Measurements from ENCODE around the gene SLC22A15.
"Not testable (repeated sequence)": the region's sequence is repeated elsewhere in the genome, so short reads cannot be mapped to it uniquely, and the experiment has no call there.

The SLC22A15 gene

DNA sequence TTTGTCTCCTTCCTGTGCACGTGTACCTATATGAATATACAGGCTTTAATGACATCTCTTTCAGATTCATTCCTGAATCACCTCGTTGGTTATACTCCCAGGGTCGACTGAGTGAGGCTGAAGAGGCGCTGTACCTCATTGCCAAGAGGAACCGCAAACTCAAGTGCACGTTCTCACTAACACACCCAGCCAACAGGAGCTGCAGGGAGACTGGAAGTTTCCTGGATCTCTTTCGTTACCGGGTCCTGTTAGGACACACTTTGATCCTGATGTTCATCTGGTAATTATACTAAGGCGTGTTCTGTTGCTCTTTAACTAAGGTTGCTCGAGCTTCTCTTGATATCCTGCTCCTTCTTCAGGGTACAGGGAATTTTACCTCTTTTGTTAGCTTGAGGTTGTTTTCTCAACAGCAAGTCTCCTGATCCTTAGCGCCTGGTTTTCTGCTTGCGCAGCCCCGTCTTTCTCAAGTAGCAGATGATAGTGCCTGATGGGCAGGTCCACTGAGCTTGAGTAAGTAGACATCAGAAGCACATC, 55.1 kb downstream of the SLC22A15 start:
- no peak for DNase-seq (ENCODE audit: low spot score)

DNA sequence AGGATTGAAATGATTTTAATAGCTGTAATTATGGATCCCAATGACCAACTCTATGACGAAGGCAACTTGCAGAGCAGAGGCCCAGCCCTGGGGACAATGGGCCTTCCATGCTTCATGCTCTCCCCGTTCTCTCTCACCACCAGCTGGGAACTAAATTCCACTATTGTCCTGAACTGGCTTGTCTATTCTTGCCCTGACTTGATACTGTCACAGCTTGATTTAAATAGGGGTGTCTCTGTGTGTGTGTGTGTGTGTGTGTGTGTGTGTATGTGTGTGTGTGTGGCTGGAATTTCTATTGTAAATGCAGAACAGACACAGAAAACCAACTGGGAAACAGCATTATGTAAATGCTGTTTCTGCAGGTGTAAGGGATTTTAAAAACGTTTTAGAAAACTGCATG, 57.0 kb downstream of the SLC22A15 start:
- DNase-seq (ENCODE audit: low spot score): no peak

DNA sequence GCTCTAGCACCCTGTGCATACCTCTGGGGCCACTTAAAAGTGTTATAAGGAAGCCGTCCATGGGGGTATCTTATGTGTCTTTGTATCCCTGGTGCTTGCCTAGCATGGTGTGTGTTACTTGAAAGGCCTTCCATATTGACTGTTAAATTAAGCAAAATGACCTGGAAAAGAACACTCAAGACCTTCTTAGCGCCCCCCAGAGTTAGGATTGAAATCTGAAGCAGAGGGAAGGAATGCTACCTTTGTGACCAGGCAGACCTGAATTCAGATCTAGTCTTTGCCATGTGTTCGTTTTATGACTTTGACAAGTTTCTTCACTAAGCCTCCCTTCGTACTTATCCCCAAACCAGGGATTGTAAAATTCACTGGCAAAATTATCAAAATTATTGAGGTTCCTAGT, 59.9 kb downstream of the SLC22A15 start:
- no peak for DNase-seq (ENCODE audit: low spot score)

DNA sequence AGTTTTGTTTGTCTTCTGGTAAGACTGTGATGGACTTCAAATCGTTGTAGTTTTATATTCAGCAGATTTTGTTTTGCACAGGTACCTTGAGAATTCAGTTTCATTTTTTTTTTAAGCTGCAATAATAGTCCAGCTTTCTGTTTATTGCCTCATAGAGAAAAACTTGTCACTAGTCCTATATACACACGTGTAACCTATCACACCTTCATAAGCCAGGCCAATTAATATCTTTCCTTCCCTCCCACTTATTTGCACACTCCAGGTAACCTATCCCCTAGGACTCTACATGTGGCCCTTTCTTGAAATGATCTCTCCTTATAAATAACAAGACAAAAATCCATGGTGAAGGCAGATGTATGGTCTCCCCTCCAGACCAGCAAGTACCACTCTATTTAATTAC, 62.4 kb downstream of the SLC22A15 start:
- DNase-seq (ENCODE audit: low spot score): no peak

DNA sequence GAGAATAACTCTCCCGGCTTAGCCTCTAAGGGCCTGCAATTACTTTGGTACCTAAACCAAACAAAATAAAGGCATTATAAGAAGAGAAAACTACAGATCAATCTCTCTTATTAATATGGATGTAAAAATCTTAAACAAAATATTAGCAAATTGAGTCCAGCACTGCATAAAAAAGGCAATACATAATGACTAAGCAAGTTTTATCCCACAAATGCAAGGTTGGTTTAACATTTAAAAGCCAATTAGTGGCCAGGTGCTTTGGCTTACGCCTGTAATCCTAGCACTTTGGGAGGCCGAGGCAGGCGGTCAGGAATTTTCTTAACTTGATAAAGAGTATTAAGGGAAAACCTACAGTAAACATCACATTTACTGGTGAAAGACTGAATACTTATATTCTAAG, 67.8 kb downstream of the SLC22A15 start:
- no peak for DNase-seq (ENCODE audit: low spot score)

DNA sequence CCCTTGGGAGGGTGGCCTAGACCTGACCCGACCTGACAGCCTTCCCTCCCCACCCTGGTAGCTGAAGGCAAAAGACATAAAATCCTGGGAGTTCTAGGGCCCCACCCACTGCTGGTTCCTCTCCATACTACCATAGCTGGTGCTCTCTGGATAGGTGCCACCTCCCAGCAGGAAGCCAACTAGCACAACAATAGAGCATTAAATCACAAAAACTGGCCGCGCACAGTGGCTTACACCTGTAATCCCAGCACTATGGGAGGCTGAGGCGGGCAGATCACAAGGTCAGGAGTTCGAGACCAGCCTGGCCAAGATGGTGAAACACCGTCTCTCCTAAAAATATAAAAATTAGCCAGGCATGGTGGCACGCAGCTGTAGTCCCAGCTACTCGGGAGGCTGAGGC, 70.6 kb downstream of the SLC22A15 start:
- not testable (repeated sequence) for DNase-seq (ENCODE audit: low spot score)

DNA sequence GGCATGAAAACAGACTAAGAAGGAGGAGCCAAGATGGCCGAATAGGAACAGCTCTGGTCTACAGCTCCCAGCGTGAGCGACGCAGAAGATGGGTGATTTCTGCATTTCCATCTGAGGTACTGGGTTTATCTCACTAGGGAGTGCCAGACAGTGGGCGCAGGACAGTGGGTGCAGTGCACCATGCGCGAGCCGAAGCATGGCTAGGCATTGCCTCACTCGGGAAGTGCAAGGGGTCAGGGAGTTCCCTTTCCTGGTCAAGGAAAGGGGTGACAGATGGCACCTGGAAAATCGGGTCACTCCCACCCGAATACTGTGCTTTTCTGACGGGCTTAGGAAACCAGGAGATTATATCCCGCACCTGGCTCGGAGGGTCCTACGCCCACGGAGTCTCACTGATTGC, 75.6 kb downstream of the SLC22A15 start:
- DNase-seq (ENCODE audit: low spot score): not testable (repeated sequence)

DNA sequence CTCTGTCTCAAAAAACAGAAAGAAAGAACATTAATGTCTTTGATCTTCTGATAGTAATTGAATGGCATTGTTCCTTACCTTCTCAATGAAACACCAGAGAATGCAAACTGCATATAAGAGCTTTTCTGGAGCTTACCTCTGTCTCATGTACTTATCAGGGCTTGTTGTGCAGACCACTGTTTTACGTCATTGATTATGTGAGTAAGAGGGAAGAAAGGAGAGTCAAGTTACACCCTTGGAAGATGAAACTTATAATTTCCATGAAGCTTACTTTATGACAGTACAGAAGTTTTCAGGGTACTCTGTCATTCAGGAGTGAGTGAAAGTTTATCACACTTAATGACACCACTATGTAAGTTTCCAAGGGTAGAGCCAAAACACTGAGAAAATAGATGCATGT, 85.9 kb downstream of the SLC22A15 start:
- DNase-seq (ENCODE audit: low spot score): no peak

DNA sequence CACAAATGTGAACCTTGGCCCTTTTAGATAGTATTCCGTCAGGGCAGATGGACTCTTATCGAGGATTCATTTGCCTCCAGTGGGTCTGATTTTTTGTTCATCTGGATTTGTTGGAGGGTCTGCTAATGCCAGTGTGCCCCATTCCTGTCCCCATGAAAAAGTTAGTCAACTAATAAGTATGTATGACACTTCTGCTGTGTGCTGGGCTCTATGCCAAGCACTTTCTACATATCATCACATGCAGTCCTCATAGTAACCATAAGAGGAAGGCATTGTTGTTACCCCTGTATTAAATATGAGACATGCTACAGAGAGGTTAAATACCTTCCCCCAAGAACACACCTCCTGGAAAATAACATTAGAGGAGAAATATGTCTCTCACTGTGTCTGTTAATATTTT, 88.3 kb downstream of the SLC22A15 start:
- no peak for DNase-seq (ENCODE audit: low spot score)

DNA sequence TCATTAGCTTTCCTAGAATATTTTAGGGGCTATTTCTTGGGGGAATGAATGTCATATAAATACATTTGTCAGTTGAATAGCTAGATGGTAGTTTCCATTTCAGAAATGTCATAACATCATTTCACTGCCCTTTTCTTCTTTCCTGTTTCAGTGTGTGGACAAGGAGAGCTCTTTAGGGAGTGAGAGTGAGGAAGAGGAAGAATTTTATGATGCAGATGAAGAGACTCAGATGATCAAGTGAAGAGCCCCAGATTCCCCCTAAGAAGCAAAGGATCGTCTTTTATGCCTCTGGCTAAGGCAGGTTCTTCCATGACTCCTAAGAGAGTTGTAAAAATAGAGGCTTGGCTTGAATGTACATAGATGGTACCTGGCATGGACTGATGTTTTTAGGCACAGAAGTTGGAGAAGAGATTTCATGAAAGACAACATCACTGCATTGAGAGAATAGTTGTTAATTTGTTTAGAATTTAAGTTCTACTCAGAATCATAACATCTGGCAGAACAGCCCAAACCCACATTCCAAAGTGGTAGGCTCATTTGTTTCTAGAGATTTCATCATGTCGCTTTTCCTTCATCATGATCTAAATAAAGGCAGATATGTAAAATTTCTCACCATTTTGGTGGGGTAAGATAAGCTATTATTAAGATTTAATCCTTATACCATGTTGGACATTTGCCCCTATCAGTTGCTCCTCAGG, 90.7 kb downstream of the SLC22A15 start:
- no peak for DNase-seq (ENCODE audit: low spot score)

DNA sequence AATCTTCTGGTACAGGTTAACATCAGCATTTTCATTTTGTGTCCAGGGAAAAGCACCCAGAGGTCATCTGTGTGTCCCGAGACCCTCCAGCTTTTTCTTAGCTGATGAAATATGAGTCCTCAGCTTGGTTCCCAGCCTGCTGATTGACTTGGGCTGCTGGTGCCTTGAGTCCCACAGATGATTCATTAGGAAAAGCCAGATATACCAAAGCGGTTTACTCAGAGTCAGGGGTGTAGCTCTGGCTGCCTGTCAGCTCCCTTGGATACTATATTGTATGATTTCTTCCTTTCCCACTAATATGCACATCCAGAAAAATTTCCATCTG, 91.2 kb downstream of the SLC22A15 start:
- DNase-seq (ENCODE audit: low spot score): no peak

DNA sequence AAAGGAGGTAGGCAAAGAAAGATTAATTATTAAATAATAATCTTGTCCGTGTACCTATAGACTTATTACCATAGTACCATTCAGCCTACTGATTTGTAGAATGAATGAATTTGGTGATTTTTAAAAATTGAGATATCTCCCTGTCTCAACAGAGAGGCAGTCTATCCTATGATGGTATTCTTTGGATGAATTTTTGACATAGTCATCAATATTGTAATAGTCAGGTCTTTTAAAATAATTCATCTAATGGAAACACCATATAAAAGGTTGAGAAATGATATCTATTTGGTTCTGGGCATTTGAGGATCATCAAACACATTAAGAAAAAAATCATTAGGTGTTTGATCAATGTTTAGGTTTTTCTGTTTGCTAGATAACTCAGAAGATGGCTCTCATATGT, 99.3 kb downstream of the SLC22A15 start:
- no peak for DNase-seq (ENCODE audit: low spot score)

DNA sequence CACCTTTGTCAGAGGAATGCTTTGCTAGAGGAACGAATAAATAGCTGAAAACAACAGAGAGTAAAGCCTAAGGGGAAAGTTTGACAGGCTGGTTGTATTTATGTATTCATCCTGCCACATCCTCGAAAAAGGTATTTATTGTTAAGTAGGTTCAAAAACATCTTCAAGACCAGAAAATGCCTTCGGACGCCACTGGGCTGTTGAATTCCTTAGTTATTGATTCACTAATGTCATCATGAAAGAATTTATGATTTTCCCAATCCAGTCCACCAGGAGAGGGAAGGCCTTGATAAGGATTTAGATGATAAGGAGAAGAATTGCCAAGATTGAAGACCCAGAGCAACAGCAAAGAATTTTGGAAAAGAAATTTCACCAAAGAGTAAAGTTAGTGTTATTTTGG, 99.7 kb downstream of the SLC22A15 start:
- no peak for DNase-seq (ENCODE audit: low spot score)

DNA sequence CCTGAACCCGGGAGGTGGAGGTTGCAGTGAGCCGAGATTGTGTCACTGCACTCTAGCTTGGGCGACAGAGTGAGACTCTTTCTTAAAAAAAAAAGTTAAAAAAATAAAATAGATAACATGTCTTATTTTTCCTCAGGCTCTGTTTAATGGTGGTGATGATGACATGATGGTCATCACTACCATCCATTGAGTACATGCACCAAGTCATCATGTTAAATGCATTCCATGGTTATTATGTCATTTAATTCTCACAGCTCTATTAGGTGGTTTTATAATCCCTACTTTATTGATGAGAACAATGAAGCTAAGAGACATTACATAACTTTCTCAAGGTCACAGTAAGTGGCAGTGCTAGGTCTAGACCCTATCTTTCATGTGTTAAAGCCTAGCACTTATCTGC, 100.5 kb downstream of the SLC22A15 start:
- DNase-seq (ENCODE audit: low spot score): no peak

DNA sequence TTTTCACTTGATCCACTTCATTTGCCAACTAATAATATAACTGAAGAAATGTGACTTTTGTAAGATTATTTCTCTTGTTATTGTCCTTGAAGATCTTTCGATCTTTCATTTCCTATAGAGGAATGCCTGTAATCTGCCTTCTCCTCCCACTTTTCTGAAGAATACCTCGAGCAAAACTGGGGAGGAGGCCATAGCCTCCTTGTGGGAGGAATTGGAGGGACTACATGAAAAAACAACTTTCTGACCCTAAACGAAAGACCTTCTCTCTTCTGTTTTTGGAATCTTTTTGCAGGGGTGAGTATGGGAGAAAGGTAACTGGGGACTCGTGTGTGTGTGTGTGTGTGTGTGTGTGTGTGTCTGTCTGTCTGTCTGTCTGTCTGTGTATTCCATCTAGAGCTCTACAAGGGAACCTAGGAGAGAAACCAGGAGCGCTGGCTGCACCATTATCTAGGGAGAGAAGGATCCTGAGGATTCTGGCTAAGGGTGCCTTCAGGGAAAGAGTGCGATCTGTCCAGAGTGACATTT, 102.4 kb downstream of the SLC22A15 start:
- no peak for DNase-seq (ENCODE audit: low spot score)

DNA sequence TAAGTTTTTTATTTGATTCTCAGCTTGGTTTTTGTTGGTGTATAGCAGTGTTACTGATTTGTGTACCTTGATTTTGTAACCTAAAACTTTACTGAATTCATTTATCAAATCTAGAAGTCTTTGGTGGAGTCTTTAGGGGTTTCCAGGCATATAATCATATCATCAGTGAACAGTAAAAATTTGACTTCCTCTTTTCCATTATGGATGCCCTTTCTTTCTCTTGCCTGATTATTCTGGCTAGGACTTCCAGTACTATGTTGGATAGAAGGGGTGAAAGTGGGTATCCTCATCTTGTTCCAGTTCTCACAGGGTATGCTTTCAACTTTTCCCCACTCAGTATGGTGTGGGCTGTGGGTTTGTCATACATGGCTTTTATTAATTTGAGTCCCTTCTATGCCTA, 111.3 kb downstream of the SLC22A15 start:
- no peak for DNase-seq (ENCODE audit: low spot score)

DNA sequence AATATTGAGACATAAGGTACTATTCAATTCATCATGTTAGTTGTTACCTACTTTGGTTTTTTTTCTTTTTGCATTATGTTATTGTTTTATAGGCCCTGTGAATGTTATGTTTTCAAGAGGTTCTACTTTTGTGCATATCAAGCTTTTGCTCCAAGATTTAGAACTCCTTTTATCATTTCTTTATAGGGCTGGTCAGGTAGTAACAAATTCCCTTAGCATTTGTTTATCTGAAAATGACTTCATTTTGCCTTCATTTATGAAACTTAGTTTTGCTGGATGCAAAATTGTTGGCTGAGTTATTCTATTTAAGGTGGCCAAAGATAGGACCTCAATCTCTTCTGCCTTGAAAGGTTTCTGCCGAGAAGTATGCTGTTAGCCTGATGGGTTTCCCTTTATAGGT, 113.6 kb downstream of the SLC22A15 start:
- DNase-seq (ENCODE audit: low spot score): no peak

DNA sequence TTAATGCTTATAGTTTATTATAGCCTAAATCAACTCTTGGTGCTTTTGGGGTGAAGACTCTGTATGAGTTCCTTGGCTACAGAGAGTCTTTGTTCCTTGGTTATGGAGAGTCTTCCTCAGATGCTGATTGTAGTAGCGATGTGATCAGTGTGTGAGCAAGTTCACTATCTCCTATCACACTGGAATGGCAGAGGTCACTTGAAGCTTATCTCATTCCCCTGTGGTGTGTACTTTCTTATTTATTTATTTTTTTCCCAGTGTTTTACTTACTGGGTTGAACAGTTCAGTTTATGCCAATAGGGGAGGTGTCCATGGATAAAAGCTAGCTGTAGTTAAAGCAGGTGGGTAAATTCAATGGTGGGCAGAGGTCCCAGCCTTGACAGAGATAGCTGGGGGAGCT, 114.8 kb downstream of the SLC22A15 start:
- no peak for DNase-seq (ENCODE audit: low spot score)

DNA sequence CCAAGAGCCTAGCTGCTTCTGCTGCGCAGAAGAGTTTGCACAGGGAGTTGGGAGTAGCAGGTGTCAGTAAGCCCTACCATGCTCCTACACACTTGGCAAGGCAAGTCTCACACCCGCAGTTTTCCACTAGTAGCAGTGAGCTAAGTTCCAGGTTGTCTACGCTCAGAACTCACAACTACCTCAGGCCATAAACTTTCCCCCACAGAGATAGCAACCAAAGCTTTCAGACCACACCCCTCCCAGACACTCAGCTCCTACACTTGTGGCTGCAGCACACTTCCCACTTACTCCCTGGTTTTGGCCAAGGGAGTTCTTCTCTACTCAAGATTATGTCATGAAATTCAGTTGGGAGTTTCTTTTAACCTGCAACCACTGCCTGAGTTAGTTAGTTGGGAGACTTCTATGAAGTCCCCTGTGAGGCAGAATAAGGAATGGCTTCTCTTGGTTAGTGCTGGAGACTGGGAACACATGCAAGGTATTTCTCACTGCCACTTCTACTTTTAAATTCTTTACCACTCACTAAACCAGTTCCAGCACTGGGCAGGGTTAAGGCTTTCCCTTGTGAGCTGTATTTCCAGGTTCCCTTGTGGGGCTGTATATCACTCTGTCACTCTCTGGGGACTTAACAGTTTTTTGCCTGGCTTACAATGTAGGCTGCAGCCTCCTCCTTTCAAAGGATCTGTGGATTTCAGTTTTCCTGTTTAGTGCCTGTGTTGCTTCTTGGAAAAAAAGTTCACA, 116.6 kb downstream of the SLC22A15 start:
- DNase-seq (ENCODE audit: low spot score): no peak

DNA sequence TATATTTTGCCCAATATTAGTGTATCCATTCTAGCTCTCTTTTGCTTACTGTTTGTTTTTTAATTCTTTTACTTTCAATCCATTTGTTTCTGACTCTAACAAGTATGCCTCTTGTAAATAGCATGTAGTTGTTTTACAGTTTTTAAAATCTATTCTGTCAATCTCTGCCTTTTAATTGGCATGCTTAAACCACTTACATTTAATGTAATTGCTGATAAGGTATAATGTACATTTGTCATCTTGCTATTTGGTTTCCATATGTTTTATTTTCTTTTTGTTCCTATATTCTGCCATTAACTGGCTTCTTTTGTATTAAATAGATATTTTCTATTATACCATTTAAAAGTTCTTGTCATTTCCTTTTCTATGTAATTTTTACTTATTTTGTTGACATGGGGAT, 118.7 kb downstream of the SLC22A15 start:
- no peak for DNase-seq (ENCODE audit: low spot score)

DNA sequence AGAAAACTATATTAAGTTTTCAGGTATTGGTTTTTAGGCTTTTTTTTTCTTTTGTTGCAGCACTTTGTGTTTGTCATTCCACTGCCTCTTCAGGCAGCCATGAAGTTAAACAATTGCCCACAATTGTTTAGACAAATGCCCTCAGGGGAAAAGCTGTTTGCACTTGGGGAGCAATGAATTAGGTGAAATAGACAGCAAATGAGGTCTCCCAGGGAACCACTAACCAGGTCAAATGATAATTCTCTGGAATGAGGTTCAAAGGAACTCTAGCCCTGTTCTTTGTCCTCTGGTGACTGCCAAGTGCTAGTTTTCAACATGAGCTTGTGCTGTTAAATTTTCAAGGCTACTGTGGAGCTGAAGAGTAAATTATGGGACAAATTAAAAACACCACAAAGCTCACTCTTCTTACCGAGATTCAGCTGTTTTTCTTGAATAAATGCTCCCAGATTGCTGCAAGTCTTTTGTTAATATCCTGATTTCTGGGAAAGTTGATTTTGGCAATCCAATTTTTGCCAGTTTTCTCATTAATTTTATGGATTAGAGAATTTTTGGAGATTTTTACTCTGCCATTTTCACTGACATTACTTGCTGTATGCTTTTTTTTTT, 119.8 kb downstream of the SLC22A15 start:
- no peak for DNase-seq (ENCODE audit: low spot score)

DNA sequence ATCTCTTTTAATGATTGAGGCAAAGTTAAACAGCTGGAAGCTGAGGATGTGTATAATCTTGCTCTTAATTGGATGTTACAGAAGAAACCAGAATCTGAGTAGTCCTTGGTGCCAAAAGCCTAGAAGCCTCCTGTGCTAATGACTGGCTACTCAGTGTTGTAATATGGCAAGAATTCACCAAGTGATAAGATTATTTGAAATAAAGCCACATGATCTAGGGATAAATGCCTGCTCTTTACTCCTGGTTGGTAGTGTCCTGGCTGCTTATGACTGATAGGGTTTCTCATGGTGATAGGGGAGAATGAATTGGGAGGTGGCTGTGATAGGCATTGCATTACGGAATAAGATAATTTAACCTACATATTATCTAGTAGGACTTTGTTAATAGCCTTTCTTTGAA, 121.3 kb downstream of the SLC22A15 start:
- no peak for DNase-seq (ENCODE audit: low spot score)

DNA sequence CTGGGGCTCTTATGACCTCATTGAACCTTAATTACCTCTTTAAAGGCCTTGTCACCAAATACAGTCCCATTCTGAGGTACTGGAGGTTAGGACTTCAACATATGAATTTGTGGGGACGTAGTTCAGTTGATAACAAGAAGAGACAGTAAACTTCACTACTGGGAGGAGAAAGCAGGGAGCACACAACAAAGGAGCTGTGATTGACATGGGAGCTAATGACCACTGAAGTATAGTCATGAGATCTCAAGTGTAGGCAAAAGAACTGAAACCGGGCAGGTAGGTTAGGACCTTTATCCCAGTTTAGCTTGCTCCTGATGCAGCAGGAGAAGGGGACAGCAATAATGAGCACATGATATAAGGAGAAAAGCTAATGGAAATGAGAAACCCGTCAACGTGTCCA, 123.1 kb downstream of the SLC22A15 start:
- DNase-seq (ENCODE audit: low spot score): no peak
